Kidney epithelial cell (primary cell): ENCODE data around the gene NAT14. TPM values are rescaled to one million over a fixed set of nuclear protein-coding genes. Genes with fewer than 3 reads are reported as not detected.
"Not testable (repeated sequence)": the region's sequence is repeated elsewhere in the genome, so short reads cannot be mapped to it uniquely, and the experiment has no call there.

Experiments used
- DNase-seq: peaks from one replicate; pipeline ENCODE4 v3.0.0-alpha.2; 2010; ENCODE audit warnings: low read depth
- H3K27me3 ChIP-seq: 2 replicates; pipeline ENCODE4 v1.6.0; 2011; ENCODE audit warnings: low read length; ENCODE audit not compliant: control insufficient read depth, insufficient read depth
- H3K36me3 ChIP-seq: 2 replicates; pipeline ENCODE4 v1.5.1; 2011; ENCODE audit warnings: low read length; ENCODE audit not compliant: control insufficient read depth, insufficient read depth
- H3K4me3 ChIP-seq: 2 replicates; pipeline ENCODE4 v1.5.1; 2011; ENCODE audit warnings: low read depth, mild to moderate bottlenecking, control low read depth, low read length
- total RNA-seq: library from RNA; depleted of rRNA; stranded (reverse); fragments of >200 nt; gene quantifications from 2 replicates; pipeline ENCODE4 v1.2.3, GENCODE V29; 2015
- TF ChIP-seq, protein P1 (sequence below): IDR thresholded peaks from 2 replicates; pipeline ENCODE4 v1.5.1; 2011; ENCODE audit warnings: mild to moderate bottlenecking, moderate library complexity, low read length, control low read depth, inconsistent platforms; ENCODE audit not compliant: insufficient read depth, poor library complexity, severe bottlenecking

NAT14 gene
- total RNA-seq, 1 donor from 2014 or later: 18.2 TPM

DNA sequence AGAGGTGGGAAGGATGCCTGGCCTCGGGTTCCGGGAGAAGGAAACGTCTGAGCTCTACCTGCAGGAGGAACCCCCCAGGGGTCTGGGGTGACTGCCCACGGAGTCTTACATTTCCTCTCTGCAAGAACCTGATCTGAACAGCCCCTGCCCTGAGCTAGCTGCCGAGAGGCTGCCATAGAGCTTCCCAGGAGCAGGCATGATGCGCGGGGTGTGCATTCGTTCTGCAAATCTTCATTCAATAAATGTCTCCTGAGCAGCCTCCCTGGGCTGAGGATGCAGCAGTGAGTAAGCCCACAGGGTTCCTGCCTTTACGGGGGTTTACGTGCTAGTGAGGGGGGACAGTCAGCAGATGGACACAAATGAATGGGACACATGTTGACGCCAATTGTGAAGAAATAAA lies 40.3 kb upstream of the NAT14 start:
- peaks cover 84% of the 10 kb centered on the region for H3K27me3 ChIP-seq

DNA sequence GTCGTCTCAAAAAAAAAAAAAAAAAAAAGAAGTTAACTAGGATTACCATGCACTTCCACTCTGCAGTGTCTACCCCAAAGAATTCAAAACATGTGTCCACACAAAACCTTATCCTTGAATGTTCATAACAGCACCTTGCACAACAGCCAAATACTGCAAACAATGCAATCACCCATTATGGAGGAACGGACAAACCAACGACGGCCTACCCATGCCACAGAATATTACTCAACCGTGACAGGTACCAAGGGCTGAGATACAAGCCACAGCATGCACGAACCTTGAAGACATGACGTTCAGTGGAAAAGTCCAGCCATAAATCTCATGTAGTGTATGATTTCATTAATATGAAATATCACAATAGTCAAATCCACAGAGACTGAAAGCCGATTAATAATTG lies 38.9 kb upstream of the NAT14 start:
- Histone ChIP-seq H3K4me3 (no peak overlapping the region), H3K36me3 (no peaks in the 10 kb centered on the region), H3K27me3 (peaks cover 84% of the 10 kb centered on the region)
- TF ChIP-seq, protein P1, sequence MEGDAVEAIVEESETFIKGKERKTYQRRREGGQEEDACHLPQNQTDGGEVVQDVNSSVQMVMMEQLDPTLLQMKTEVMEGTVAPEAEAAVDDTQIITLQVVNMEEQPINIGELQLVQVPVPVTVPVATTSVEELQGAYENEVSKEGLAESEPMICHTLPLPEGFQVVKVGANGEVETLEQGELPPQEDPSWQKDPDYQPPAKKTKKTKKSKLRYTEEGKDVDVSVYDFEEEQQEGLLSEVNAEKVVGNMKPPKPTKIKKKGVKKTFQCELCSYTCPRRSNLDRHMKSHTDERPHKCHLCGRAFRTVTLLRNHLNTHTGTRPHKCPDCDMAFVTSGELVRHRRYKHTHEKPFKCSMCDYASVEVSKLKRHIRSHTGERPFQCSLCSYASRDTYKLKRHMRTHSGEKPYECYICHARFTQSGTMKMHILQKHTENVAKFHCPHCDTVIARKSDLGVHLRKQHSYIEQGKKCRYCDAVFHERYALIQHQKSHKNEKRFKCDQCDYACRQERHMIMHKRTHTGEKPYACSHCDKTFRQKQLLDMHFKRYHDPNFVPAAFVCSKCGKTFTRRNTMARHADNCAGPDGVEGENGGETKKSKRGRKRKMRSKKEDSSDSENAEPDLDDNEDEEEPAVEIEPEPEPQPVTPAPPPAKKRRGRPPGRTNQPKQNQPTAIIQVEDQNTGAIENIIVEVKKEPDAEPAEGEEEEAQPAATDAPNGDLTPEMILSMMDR: no peak
- no peak for DNase-seq

More for the DNA sequence above, 40.3 kb upstream of the NAT14 start:
- H3K36me3 ChIP-seq: no peaks in the 10 kb centered on the region
- H3K4me3 ChIP-seq: no peak overlapping the region
- DNase-seq: no peak
- TF ChIP-seq, protein P1: no peak

DNA sequence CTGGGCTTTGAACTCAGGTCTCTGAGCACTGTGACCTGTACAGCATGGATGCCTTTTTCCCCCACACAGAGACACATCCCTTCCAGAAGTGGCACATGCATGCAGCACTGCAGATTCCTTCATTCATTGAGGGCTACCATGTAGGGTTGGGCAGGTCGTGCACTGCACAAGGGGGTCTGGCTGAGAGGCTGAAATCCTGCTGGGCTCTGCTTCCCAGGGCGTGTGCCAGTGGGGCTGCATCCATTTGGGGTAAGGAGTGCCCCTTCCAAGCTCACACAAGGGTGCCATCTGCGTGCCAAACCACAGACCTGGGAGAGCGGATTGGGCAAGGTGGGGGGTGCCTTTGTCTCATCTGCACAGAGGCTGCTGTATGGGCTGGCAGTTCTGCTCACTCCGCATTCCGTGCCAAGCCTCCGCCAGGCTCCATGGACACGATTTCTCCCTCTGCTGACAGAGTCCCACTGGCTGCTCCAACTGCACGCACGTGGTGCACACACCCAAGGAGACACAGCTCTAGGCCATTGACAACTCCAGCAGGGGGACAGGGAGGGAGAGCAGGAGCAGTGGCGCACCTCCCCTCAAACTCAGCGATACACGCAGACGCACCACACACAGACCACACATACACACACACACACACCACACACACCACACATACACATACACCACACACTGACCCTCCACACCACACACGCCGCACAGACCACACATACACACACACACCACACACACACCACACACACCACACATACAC lies 37.4 kb upstream of the NAT14 start:
- Histone ChIP-seq H3K4me3 (no peak overlapping the region), H3K36me3 (no peaks in the 10 kb centered on the region), H3K27me3 (peaks cover 88% of the 10 kb centered on the region)
- TF ChIP-seq, protein P1: peak; percentile 13
- DNase-seq: no peak

DNA sequence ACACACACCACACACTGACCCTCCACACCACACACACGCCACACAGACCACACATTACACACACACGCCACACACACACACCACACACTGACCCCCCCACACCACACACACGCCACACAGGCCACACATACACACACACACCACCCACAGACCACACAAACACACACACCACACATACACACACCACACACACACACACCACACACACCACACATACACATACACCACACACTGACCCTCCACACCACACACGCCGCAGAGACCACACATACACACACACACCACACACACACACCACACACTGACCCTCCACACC lies 36.9 kb upstream of the NAT14 start:
- H3K27me3 ChIP-seq: peaks cover 85% of the 10 kb centered on the region
- not testable (repeated sequence) for DNase-seq

DNA sequence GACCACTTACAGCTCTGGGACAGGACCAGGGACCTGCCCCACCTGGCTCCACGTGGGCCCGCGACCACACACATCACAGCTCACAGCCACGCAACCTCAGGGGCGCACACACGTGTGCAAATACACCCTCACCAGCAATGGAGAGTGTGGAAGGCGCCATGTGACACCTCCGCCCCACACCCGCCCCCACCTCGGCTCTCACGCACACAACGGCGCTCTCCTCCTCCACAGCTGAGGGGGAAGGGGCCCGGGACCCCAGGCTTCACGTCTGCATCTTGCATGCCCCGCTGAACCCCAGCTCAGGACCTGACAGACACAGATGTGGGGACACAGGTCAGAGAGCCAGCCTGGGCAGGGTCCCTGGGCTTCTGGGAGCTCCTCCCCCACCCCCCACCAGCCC lies 35.5 kb upstream of the NAT14 start:
- Histone ChIP-seq H3K4me3 (no peak overlapping the region), H3K36me3 (no peaks in the 10 kb centered on the region), H3K27me3 (peaks cover 73% of the 10 kb centered on the region)
- DNase-seq: no peak
- TF ChIP-seq, protein P1: no peak

More for the DNA sequence above, 36.9 kb upstream of the NAT14 start:
- H3K36me3 ChIP-seq, H3K4me3 ChIP-seq: not testable (repeated sequence)

DNA sequence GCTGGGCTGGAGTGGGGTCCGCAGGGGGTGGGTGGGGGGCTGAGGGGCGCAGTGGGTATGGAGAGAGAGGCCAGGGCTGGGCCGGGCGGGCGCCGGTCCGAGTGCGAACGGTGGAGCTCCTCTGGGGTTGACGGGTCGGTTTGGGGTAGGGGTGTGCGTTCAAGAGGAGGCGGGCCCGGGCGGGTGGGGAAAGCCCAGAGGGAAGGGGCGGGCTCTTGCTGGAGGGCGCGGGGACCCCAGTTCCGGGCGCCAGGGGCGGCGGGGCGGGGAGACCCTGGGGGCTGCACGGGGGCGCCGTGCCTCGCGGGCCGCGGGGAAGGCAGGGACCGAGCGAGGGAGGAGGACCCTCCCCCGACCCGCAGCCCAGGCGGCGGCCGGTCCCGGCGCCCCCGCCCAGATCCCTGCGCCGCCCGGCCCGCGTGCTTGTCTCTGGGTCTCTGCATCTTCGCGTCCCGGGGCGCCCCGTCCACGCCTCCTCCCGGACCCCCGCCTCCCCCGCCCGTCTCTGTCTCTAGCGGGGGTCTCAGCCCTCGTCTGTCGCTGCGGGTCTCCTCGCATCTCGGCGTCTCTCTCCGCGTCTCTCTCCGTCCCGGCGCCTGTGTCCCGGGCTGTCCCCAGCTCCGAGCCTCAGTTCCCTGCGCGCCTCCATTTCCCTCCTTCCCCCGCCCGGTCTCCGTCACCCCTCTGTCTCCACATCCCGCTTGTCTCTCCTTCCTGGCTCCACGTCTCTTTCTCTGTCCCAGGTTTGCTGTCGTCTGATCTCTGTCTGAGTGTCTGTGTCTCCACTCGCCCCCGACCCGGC lies 33.6 kb upstream of the NAT14 start:
- H3K4me3 ChIP-seq: no peak overlapping the region
- TF ChIP-seq, protein P1: no peak
- no peaks in the 10 kb centered on the region for H3K36me3 ChIP-seq
- peaks cover 61% of the 10 kb centered on the region for H3K27me3 ChIP-seq
- no peak for DNase-seq
